Pancreas (tissue), 10 donors: ENCODE data around the gene IGDCC3. TPM values are rescaled to one million over a fixed set of nuclear protein-coding genes. Genes with fewer than 3 reads are reported as not detected.
A peak's percentile ranks its signal among the peaks of the same experiment; 100 is the strongest.

ENCODE experiments used
- ATAC-seq, 4 donors: fragments of 200-7000 bp; cut with Tn5 transposase; one replicate each; pipeline versions ENCODE4 v1.8.0 to v1.9.1; 2020; ENCODE audit warnings: mild to moderate bottlenecking in 4 of 4, moderate library complexity in 4 of 4
- DNase-seq, 6 donors: peaks; one replicate each; pipeline ENCODE4 v3.0.0-alpha.2; 2020
- FAIRE-seq: peaks from 2 replicates; lab custom pipeline; 2012; peaks lifted over from hg19 to GRCh38; lab: Jason Lieb, UNC
- H3K27ac ChIP-seq, 4 donors: fragments of 200-600 bp; sonication (generic); 1 replicate in 3 of 4; 2 replicates in 1 of 4; pipeline versions ENCODE4 v1.5.0 to v1.8.0; 2020
- H3K27me3 ChIP-seq, 4 donors: fragments of 200-600 bp; one replicate each; pipeline ENCODE4 v1.8.0; 2021
- H3K36me3 ChIP-seq, 3 donors: fragments of 200-600 bp; sonication (generic) in 1 of 3; one replicate each; pipeline versions ENCODE4 v1.5.0 to v1.8.0; 2020 to 2021
- H3K4me1 ChIP-seq, 3 donors: fragments of 200-600 bp; one replicate each; pipeline ENCODE4 v1.8.0; 2021
- H3K4me3 ChIP-seq, 4 donors: fragments of 200-600 bp; sonication (generic) in 2 of 4; one replicate each; pipeline versions ENCODE4 v1.5.0 to v1.8.0; 2020 to 2021
- H3K9me3 ChIP-seq, 4 donors: fragments of 200-600 bp; one replicate each; pipeline ENCODE4 v1.8.0; 2021
- CTCF ChIP-seq, 4 donors: fragments of 200-600 bp; sonication (generic) in 3 of 4; IDR thresholded peaks; one replicate each; pipeline versions ENCODE4 v1.5.0 to v1.8.0; 2021; ENCODE audit warnings: antibody characterized with exemption in 4 of 4
- whole genome bisulfite sequencing, 2 donors: extraction: QIAGEN DNeasy Blood & Tissue Kit; methylation state at CpG; one replicate each; pipeline ENCODE4 v1.1.7; 2013; 5-methylcytosine and 5-hydroxymethylcytosine counted together
- intact Hi-C, 3 donors: fragments of 100-400 bp; cut with DNase I; formaldehyde crosslinking; loops; one replicate each; pipeline versions ENCODE4 v1.11.1 to v1.14.2; 2022
- polyA plus RNA-seq, 2 donors: library from polyadenylated mRNA; stranded (reverse); fragments of 200-250 nt; gene quantifications; one replicate each; pipeline ENCODE4 v1.2.3, GENCODE V29; 2013
- total RNA-seq, 6 donors: library from RNA; stranded (reverse); fragmentation: NEBNext Ultra II Directional in 4 of 6; extraction: Animal tissue kit (Norgen Biotek cat#: 25700) in 4 of 6; gene quantifications; one replicate each; pipeline versions ENCODE4 v1.2.1 to v1.2.4, GENCODE V29; 2021 to 2023
- donor health status: healthy with polysubstance abuse.
- donor health status: DM: no; HTN: no; CAD: no; lungs with moderate emphysema.
- donor health status: DM: no; HTN: no; CAD: no.
- donor health status: control.
- donor health status: control.
- donor health status: Bipolar disorder and iron deficiency.
- donor health status: DM: yes; HTN: yes; CAD: no.
- donor health status: DM: no; HTN: no; CAD: no.
- donor health status: DM: no; HTN: no; CAD: no.
- donor health status: DM: yes; HTN: yes; CAD: no.

Gene IGDCC3
- total and polyA plus RNA-seq, 8 donors = 0.32 TPM; not detected in 7

- Histone ChIP-seq H3K36me3 (no peaks in the 10 kb centered on the region), H3K27ac (no peak overlapping the region), H3K4me3 (no peak overlapping the region), H3K27me3 (no peaks in the 10 kb centered on the region), H3K9me3 (no peaks in the 10 kb centered on the region), H3K4me1 (no peaks in the 10 kb centered on the region)
- 81 to 82% methylated on average over 7 to 8 of the region's 8 CpGs for WGBS, 2 donors
- no peak for DNase-seq
- no peak for FAIRE-seq
- no peak for ATAC-seq
- intact Hi-C loops = no loop called here
- no peak for TF ChIP-seq CTCF (IDR thresholded peaks at IDR 0.05)
Measured at GRCh38 chr15:65344214-65344913, 33.4 kb downstream of the IGDCC3 start.

GRCh38 chr15:65343374-65343981 is 34.3 kb downstream of the IGDCC3 start:
- ATAC-seq (no peak), FAIRE-seq (no peak), DNase-seq (no peak)
- no peaks in the 10 kb centered on the region for H3K27me3 ChIP-seq
- H3K9me3 ChIP-seq = no peaks in the 10 kb centered on the region
- TF ChIP-seq CTCF (IDR thresholded peaks at IDR 0.05) = no peak
- H3K4me1 ChIP-seq = no peaks in the 10 kb centered on the region
- intact Hi-C loops = no loop called here
- H3K36me3 ChIP-seq = no peaks in the 10 kb centered on the region
- WGBS, 2 donors = 78 to 83% methylated on average over 10 of the region's 10 CpGs
- no peak overlapping the region for H3K27ac ChIP-seq
- H3K4me3 ChIP-seq = no peak overlapping the region

GRCh38 chr15:65342493-65342892 is 35.3 kb downstream of the IGDCC3 start:
- intact Hi-C loops = no loop called here
- FAIRE-seq = no peak

GRCh38 chr15:65339920-65340319 is 37.9 kb downstream of the IGDCC3 start:
- ATAC-seq (peak in 2 of 4 donors; percentile 17 to 43), DNase-seq (no peak), FAIRE-seq (no peak)
- WGBS, 2 donors = 53 to 65% methylated on average over 7 of the region's 7 CpGs
- TF ChIP-seq CTCF (IDR thresholded peaks at IDR 0.05) = no peak
- H3K9me3 ChIP-seq = no peaks in the 10 kb centered on the region
- H3K27ac ChIP-seq = no peak overlapping the region
- H3K27me3 ChIP-seq = no peaks in the 10 kb centered on the region
- H3K4me3 ChIP-seq = no peak overlapping the region
- intact Hi-C loops = no loop called here
- H3K4me1 ChIP-seq = no peaks in the 10 kb centered on the region
- no peaks in the 10 kb centered on the region for H3K36me3 ChIP-seq

More at GRCh38 chr15:65342493-65342892, 35.3 kb downstream of the IGDCC3 start:
- H3K4me1 ChIP-seq = no peaks in the 10 kb centered on the region
- no peak for ATAC-seq
- DNase-seq = no peak
- no peaks in the 10 kb centered on the region for H3K36me3 ChIP-seq
- WGBS, 2 donors = 85 to 89% methylated on average over 9 of the region's 9 CpGs
- H3K27ac ChIP-seq = no peak overlapping the region
- no peaks in the 10 kb centered on the region for H3K9me3 ChIP-seq
- H3K27me3 ChIP-seq = no peaks in the 10 kb centered on the region
- no peak overlapping the region for H3K4me3 ChIP-seq
- TF ChIP-seq CTCF (IDR thresholded peaks at IDR 0.05) = no peak

GRCh38 chr15:65339416-65339815 is 38.4 kb downstream of the IGDCC3 start:
- Histone ChIP-seq H3K27me3 (no peaks in the 10 kb centered on the region), H3K27ac (no peak overlapping the region), H3K9me3 (no peaks in the 10 kb centered on the region), H3K4me3 (no peak overlapping the region), H3K36me3 (no peaks in the 10 kb centered on the region), H3K4me1 (no peaks in the 10 kb centered on the region)
- DNase-seq (no peak), ATAC-seq (no peak), FAIRE-seq (no peak)
- 73 to 80% methylated on average over 6 of the region's 6 CpGs for WGBS, 2 donors
- TF ChIP-seq CTCF (IDR thresholded peaks at IDR 0.05) = no peak
- intact Hi-C loops = no loop called here
